ENCODE data around the gene AFG3L2. TPM values are rescaled to one million over a fixed set of nuclear protein-coding genes. Genes with fewer than 3 reads are reported as not detected.

Gene AFG3L2
- total RNA-seq, 1 donor from 2014 or later = 51.7 TPM

GRCh38 chr18:12318334-12318697, 58.7 kb downstream of the AFG3L2 start:
- TF ChIP-seq CTCF (IDR thresholded peaks at IDR 0.05) (no peak), EZH2phosphoT487 (IDR thresholded peaks at IDR 0.05) (no peak), EZH2 (IDR thresholded peaks at IDR 0.05) (no peak)
- no peaks in the 10 kb centered on the region for H3K79me2 ChIP-seq (ENCODE audit: low read depth)
- Mint-ChIP-seq H3K4me1 (peaks cover 33% of the 10 kb centered on the region), H3K4me3 (no peak overlapping the region), H3K36me3 (peaks cover 30% of the 10 kb centered on the region), H3K9me3 (no peaks in the 10 kb centered on the region), H3K27ac (peak overlapping the region; percentile 82), H3K27me3 (ENCODE audit: insufficient read depth, low read depth) (no peaks in the 10 kb centered on the region)
- H3K36me3 ChIP-seq = peaks cover 5% of the 10 kb centered on the region
- no peaks in the 10 kb centered on the region for H3K9me3 ChIP-seq (ENCODE audit: low read depth)
- no peak overlapping the region for H3K27ac ChIP-seq
- no peak overlapping the region for H3K4me3 ChIP-seq
- DNase-seq (ENCODE audit: low spot score) = no peak
- H3F3A ChIP-seq (ENCODE audit: low read depth) = peaks cover 9% of the 10 kb centered on the region
- H2AFZ ChIP-seq (replicated peaks) = no peak overlapping the region
- H3K27me3 ChIP-seq = no peaks in the 10 kb centered on the region
- H4K20me1 ChIP-seq (ENCODE audit: low read depth) = peaks cover 7% of the 10 kb centered on the region
- no peak overlapping the region for H3K9ac ChIP-seq
- no peak overlapping the region for H3K4me2 ChIP-seq
- H3K4me1 ChIP-seq = no peaks in the 10 kb centered on the region

- no peak for DNase-seq (ENCODE audit: low spot score)
- no peak overlapping the region for H3K27ac ChIP-seq
- H3K9ac ChIP-seq = no peak overlapping the region
- Mint-ChIP-seq H3K27me3 (ENCODE audit: insufficient read depth, low read depth) (no peaks in the 10 kb centered on the region), H3K9me3 (peaks cover 2% of the 10 kb centered on the region), H3K36me3 (peaks cover 30% of the 10 kb centered on the region), H3K4me3 (no peak overlapping the region), H3K4me1 (peaks cover 36% of the 10 kb centered on the region), H3K27ac (peak overlapping the region; percentile 82)
- H2AFZ ChIP-seq (replicated peaks) = no peak overlapping the region
- H3K4me3 ChIP-seq = no peak overlapping the region
- TF ChIP-seq CTCF (IDR thresholded peaks at IDR 0.05) (no peak), EZH2phosphoT487 (IDR thresholded peaks at IDR 0.05) (no peak), EZH2 (IDR thresholded peaks at IDR 0.05) (no peak)
- peaks cover 9% of the 10 kb centered on the region for H3F3A ChIP-seq (ENCODE audit: low read depth)
- H3K36me3 ChIP-seq = peaks cover 4% of the 10 kb centered on the region
- peaks cover 7% of the 10 kb centered on the region for H4K20me1 ChIP-seq (ENCODE audit: low read depth)
- H3K4me2 ChIP-seq = no peak overlapping the region
- no peaks in the 10 kb centered on the region for H3K4me1 ChIP-seq
- no peaks in the 10 kb centered on the region for H3K79me2 ChIP-seq (ENCODE audit: low read depth)
- H3K9me3 ChIP-seq (ENCODE audit: low read depth) = no peaks in the 10 kb centered on the region
- no peaks in the 10 kb centered on the region for H3K27me3 ChIP-seq
Measured at GRCh38 chr18:12317664-12318333, 59.2 kb downstream of the AFG3L2 start.

GRCh38 chr18:12315911-12316310, 61.1 kb downstream of the AFG3L2 start:
- Histone ChIP-seq H3K4me1 (no peaks in the 10 kb centered on the region), H2AFZ (replicated peaks) (no peak overlapping the region), H3K36me3 (peaks cover 19% of the 10 kb centered on the region), H3K4me3 (no peak overlapping the region), H3K9ac (no peak overlapping the region), H3K27me3 (no peaks in the 10 kb centered on the region), H3K27ac (no peak overlapping the region), H3F3A (ENCODE audit: low read depth) (peaks cover 5% of the 10 kb centered on the region), H4K20me1 (ENCODE audit: low read depth) (peaks cover 7% of the 10 kb centered on the region), H3K4me2 (no peak overlapping the region), H3K79me2 (ENCODE audit: low read depth) (no peaks in the 10 kb centered on the region), H3K9me3 (ENCODE audit: low read depth) (peaks cover 8% of the 10 kb centered on the region)
- Mint-ChIP-seq H3K27ac (no peak overlapping the region), H3K4me1 (peaks cover 31% of the 10 kb centered on the region), H3K4me3 (no peak overlapping the region), H3K36me3 (peaks cover 40% of the 10 kb centered on the region), H3K9me3 (peaks cover 14% of the 10 kb centered on the region), H3K27me3 (ENCODE audit: insufficient read depth, low read depth) (no peaks in the 10 kb centered on the region)
- DNase-seq (ENCODE audit: low spot score) = no peak
- TF ChIP-seq CTCF (IDR thresholded peaks at IDR 0.05) = no peak
- TF ChIP-seq EZH2 (IDR thresholded peaks at IDR 0.05) = no peak

Data from neural progenitor cell (in vitro differentiated cells).